ENCODE measurements around the gene BAZ2A.

- TF ChIP-seq CTCF (conservative IDR thresholded peaks at IDR 0.05; ENCODE audit: low read depth, low read length): no peak
- no peak for TF ChIP-seq EZH2 (IDR thresholded peaks at IDR 0.05; ENCODE audit: borderline replicate concordance, low read depth, low read length, poor library complexity, severe bottlenecking)
Measured at GRCh38 chr12:56565510-56566101, 64.5 kb downstream of the BAZ2A start.

Measured in A673 (cell line).